B cell (primary cell): ENCODE results near the gene EEA1.

Experiments used
- CTCF ChIP-seq: fragments of 200-600 bp; IDR thresholded peaks from one replicate; pipeline ENCODE4 v1.8.0; 2022; ENCODE audit warnings: antibody characterized with exemption, mild to moderate bottlenecking
- EZH2 ChIP-seq: IDR thresholded peaks from 2 replicates; pipeline ENCODE4 v1.6.1; 2012; ENCODE audit warnings: borderline replicate concordance, low read depth, mild to moderate bottlenecking, moderate library complexity, low read length; ENCODE audit not compliant: insufficient read depth, poor library complexity, severe bottlenecking

GRCh38 chr12:92914170-92914569 is 14.9 kb downstream of the EEA1 start:
- TF ChIP-seq CTCF (no peak), EZH2 (no peak)
